ENCODE results near the gene XCL2. TPM values are rescaled to one million over a fixed set of nuclear protein-coding genes. Genes with fewer than 3 reads are reported as not detected.

XCL2 gene
- total RNA-seq, 4 donors from 2014 or later: 1.7 to 4.5 TPM; not detected in 2

- Histone ChIP-seq H3K4me3 (no peak overlapping the region), H3K27ac (no peak overlapping the region), H3K27me3 (no peaks in the 10 kb centered on the region), H3K9me3 (no peaks in the 10 kb centered on the region), H3K36me3 (no peaks in the 10 kb centered on the region), H3K4me1 (peaks cover 0 to 2% (median 0%) of the 10 kb centered on the region in 4 donors)
- TF ChIP-seq POLR2AphosphoS5 (IDR thresholded peaks at IDR 0.05) (no peak), POLR2A (IDR thresholded peaks at IDR 0.05) (no peak), EP300 (IDR thresholded peaks at IDR 0.05; ENCODE audit: low read depth) (no peak), CTCF (IDR thresholded peaks at IDR 0.05) (no peak)
- intact Hi-C loops (cut with DNase I; ENCODE audit: low total_unique reads): no loop called here
- no peak for DNase-seq
- in situ Hi-C loops (cut with MboI; ENCODE audit: low pct_ligation_motif_present in 1 of 4, low pct_unique_long_range_greater_than_20kb in 1 of 4, low sequenced_read_pairs in 3 of 4): loop anchor here in 2 of 4 donors (25.0 kb wide), 2 partner anchors 119 to 219 kb away; no protein-coding TSS in a partner anchor
These were observed 12.8 kb upstream of the XCL2 start for GRCh38 chr1:168556647-168557046.

GRCh38 chr1:168555508-168556046 is 11.8 kb upstream of the XCL2 start:
- in situ Hi-C loops (cut with MboI; ENCODE audit: low pct_ligation_motif_present in 1 of 4, low pct_unique_long_range_greater_than_20kb in 1 of 4, low sequenced_read_pairs in 3 of 4): loop anchor here in 2 of 4 donors (25.0 kb wide), 2 partner anchors 118 to 218 kb away; no protein-coding TSS in a partner anchor
- Histone ChIP-seq H3K4me1 (peaks cover 0 to 2% (median 0%) of the 10 kb centered on the region in 4 donors), H3K9me3 (no peaks in the 10 kb centered on the region), H3K4me3 (no peak overlapping the region), H3K27me3 (no peaks in the 10 kb centered on the region), H3K27ac (no peak overlapping the region), H3K36me3 (no peaks in the 10 kb centered on the region)
- intact Hi-C loops (cut with DNase I; ENCODE audit: low total_unique reads): no loop called here
- DNase-seq: no peak
- TF ChIP-seq CTCF (IDR thresholded peaks at IDR 0.05): no peak
- no peak for TF ChIP-seq EP300 (IDR thresholded peaks at IDR 0.05; ENCODE audit: low read depth)
- no peak for TF ChIP-seq POLR2A (IDR thresholded peaks at IDR 0.05)
- TF ChIP-seq POLR2AphosphoS5 (IDR thresholded peaks at IDR 0.05): no peak
- WGBS, 2 donors (ENCODE audit: low coverage in 1 of 2): 83% methylated on average over 3 of the region's 3 CpGs; no CpG with 5 or more reads in 1 of the 2 donors

- in situ Hi-C loops (cut with MboI; ENCODE audit: low pct_ligation_motif_present in 1 of 4, low pct_unique_long_range_greater_than_20kb in 1 of 4, low sequenced_read_pairs in 3 of 4): loop anchor here in 2 of 4 donors (25.0 kb wide), 2 partner anchors 118 to 218 kb away; no protein-coding TSS in a partner anchor
- TF ChIP-seq POLR2A (IDR thresholded peaks at IDR 0.05) (no peak), POLR2AphosphoS5 (IDR thresholded peaks at IDR 0.05) (no peak), CTCF (IDR thresholded peaks at IDR 0.05) (no peak), EP300 (IDR thresholded peaks at IDR 0.05; ENCODE audit: low read depth) (no peak)
- Histone ChIP-seq H3K4me1 (peaks cover 0 to 2% (median 0%) of the 10 kb centered on the region in 4 donors), H3K27ac (no peak overlapping the region), H3K9me3 (no peaks in the 10 kb centered on the region), H3K27me3 (no peaks in the 10 kb centered on the region), H3K36me3 (no peaks in the 10 kb centered on the region), H3K4me3 (no peak overlapping the region)
- intact Hi-C loops (cut with DNase I; ENCODE audit: low total_unique reads): no loop called here
- WGBS, 2 donors (ENCODE audit: low coverage in 1 of 2): 78 to 87% methylated on average over 3 to 5 of the region's 5 CpGs
- no peak for DNase-seq
These were observed 11.0 kb upstream of the XCL2 start for GRCh38 chr1:168554603-168555483.
